T-helper 1 cell (primary cell): Measurements from ENCODE around the gene RASD1.
A peak's percentile ranks its signal among the peaks of the same experiment; 100 is the strongest.

ENCODE experiments used
- DNase-seq, 5 donors: peaks; one replicate each; pipeline ENCODE4 v3.0.0-alpha.2; 2012 to 2020
- total RNA-seq, 4 donors: gene quantifications; one replicate each; lab custom pipeline; 2026; lab: John Stamatoyannopoulos, UW

RASD1 gene, protein sequence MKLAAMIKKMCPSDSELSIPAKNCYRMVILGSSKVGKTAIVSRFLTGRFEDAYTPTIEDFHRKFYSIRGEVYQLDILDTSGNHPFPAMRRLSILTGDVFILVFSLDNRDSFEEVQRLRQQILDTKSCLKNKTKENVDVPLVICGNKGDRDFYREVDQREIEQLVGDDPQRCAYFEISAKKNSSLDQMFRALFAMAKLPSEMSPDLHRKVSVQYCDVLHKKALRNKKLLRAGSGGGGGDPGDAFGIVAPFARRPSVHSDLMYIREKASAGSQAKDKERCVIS
- total RNA-seq: 7.3 to 20.6 (median 14.5) reads per million in 4 donors

DNA sequence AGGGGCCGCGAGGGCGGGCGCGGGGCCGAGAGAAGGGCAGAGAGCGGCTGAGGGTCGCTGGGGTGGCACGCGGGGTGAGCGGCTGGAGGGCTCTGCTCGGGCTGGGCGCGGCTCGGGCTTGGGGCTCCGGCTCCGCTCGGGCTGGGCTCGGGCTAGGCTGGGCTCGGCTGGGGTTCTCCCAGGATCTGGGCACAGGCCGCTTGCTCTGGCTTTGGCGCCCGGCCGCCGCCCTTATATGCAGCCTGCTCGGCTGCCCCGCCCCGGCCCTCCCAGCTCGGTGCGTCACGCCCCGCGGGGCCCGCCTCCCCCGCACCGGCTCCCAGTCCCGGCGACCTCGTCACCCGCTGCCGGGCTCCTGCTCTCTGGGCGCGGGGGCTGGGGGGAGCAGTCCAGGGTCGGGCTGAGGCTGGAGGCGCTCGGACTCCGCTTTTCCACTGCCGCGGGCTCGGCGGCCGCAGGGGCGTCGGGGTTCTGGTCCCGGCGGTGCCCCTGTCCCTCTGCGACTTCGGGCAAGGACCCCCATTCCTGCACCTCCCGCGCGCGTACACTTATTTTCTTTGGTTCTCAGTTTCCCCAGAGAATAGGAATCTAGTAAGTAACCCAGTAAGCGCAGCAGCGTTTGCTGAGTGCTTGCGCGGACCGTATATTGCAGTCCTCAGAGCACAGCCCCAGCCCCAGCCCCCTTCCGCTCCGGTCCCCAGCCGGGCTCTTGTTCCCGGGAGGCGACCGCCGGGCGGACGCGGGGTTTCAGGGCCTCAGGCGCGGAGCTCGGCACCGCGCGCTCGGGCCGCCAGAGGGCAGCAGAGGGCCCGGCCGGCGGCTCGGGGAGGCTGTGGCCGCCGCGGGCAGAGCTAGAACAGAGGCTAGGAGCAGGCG lies at the start of gene RASD1:
Gene RASD1, minus strand, starts transcription at position 207 of the 876 bp plus-strand sequence. CDS start 214 bp downstream, outside the sequence.
- DNase-seq: peak; percentile 63 to 81 (median 72)

DNA sequence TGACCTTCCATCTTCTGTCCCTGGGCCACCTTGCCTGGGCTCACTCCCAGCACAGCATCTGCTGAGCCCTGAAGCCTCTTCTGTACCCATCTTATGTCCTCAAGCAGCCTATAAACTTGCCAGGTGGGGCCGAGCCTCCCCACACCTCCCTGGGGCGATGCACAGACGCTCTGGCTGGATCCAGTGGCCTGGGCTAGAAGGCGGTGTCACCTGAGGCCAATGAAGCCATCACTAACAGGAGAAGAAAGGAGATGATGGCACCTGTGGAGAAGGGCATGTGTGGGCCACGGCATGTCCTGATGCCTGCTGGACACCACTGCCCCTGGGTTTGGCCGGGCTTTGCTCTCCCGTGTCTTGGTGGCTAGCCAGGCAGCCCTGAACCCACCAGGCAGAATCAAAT lies 49.8 kb upstream of the RASD1 start:
- no peak for DNase-seq

DNA sequence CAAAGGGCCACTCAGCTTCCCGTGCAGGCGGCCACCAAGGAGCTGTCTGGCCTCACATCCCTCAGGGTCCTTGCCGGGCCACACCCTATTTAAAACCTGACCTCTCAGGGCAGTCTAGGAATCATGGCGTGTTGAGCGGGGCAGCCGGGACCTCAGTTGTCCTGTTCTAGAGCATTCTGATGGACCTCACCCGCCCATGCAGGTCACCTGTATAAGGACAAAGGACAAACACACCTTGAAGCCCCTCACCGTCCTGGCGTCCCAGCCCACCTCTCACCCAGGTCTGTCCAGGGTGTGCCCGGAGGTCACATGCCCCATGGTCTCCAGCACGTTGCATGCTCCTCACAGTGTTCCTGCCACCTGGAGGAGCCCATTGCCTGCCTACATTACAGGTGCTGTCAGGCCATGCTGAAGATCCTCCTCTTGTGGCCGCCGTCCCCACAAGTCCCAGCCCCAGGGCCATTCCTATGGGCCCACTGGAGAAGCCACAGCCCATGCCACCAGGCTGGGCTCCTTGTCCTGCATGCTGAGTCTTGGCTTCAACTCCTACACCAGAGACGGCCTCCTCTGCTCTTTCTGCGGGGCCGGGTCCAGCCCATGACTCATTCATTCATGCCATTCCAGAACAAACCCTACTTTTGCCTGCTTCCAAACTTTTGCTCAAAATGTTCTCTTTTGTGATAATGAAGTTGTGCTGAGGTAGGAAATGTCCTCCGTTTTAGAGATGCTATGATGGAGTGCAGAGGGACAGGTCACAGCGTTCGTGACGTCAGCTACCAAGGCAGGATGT lies 49.0 kb upstream of the RASD1 start:
- no peak for DNase-seq

DNA sequence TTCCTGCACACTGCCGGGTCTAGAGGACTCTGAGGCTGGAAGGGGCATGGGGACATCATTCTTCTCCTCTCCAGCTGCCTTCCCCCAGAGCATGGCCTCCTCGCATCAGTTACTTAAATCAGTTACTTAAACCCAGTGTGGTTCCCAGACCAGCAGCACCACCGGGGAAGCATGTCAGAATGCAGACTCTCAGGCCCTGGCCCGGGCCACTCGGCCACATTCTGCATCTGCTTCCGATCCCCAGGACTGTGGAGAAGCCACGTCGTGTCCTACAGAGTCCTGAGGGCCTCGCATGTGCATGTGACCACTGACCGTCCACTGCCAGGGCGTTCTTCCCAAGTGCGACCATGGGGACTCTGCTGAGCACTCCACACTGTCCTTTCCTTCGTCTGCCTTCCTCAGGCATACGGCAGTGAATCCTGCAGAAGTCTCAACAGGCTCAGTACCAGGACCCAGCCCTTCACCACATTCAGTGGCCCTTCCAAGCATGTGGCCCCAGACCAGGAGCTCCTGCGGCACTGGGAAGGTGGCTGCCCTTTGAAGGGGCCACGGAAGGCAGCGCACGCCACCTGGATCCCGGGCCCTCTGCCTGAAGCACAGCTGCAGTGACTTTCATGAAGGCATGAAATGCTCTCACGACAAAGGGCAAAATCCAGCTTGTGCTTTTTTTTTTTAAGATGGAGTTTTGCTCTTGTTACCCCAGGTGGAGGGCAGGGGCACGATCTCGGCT lies 46.9 kb upstream of the RASD1 start:
- DNase-seq: no peak

DNA sequence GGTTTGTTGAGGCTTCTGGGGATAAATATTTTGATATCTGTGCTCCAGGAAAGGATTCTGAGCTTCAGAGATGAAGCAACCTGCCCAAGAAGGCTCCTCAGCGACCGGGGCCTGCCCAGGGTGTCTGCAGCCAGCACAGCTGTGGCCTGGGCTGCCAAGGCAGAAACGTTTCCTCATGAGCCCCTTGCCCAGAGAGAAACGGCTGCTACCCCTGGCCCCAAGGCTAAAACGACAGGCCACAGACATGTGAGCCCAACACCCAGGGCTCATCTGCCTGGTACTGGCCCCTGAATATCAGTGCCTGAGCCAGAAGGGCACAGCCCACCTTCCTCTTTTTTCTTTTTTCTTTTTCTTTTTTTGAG lies 45.4 kb upstream of the RASD1 start:
- DNase-seq: no peak

DNA sequence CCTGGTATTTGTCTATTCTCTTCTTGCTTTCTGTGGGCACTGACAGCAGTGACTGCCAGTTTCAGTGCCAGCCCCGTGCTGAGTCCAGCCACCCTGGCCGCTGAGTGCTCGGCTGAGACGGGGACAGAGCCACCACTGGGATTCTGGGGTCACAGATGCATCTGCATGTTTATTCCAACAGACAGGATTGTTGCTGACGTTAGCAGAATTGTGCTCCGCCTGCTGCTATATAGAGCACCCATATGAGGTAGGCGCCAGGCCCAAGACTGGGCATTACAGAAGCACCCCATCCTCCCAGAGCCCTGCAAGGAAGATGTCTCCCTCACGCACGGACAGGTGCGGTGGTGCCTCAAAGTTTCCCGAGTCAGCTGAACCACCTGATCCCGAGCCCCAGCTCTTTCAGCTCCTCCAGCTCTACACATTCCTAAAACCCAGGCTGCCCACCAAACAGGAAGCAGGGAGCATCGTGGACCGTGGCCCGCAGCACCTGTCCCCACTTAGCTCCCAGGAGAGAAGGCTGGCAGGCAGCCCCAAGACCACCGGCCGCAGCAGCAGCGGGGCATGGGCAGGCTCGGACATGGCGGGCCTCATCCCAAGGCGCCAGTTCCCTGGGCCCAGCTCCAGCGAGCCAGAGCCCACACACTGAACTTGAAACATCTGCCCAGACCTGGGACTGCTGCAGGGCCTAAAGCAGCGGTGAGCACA lies 44.9 kb upstream of the RASD1 start:
- DNase-seq: no peak

DNA sequence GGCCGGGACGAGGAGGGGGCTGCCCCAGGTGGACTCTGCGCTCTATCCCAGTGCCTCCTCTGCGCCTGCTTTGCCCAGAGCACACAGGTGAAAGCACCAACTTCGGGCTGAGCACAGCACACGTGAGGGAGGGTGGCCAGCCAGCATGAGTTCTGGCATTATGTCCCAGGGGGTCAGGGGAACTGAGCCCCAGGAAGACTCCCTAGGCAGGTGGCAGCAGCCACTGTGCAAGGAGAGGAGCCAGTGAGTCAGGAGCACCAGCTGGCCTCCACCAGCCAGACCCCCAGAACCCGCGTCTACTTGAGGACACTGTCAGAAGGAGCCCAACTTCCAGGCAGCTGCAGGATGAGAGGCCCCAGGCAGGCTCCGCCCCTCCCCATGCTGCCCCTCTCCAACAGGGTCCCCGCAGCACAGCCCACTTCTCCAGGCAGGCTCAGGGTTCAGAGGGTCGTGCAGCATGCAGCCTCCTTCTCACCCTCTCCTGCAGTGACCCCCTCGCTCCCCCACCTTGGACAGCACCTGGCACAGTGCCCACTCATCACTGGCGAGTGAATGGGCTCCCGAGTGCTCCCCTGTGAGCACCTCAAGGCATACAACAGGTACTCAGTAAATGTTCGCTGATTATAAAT lies 44.2 kb upstream of the RASD1 start:
- no peak for DNase-seq

DNA sequence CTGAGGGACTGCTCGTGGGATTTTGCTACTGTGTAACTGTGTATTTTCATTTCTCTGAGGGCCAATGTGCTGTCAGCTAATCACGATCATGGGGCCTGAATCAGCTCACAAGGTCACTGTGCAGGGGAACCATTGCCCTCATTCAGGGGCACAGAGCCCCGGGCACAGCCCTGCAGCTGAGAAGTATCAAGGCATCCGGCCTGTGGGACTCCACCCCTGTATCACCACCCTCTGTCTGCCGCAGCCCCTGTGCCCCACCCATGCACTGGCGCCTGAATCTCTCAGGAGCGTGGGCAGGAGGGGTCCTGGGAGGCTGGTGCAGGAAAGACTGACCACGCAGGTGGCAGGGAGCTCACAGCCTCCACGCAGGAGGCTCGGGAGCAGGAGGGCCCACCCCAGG lies 43.4 kb upstream of the RASD1 start:
- no peak for DNase-seq

DNA sequence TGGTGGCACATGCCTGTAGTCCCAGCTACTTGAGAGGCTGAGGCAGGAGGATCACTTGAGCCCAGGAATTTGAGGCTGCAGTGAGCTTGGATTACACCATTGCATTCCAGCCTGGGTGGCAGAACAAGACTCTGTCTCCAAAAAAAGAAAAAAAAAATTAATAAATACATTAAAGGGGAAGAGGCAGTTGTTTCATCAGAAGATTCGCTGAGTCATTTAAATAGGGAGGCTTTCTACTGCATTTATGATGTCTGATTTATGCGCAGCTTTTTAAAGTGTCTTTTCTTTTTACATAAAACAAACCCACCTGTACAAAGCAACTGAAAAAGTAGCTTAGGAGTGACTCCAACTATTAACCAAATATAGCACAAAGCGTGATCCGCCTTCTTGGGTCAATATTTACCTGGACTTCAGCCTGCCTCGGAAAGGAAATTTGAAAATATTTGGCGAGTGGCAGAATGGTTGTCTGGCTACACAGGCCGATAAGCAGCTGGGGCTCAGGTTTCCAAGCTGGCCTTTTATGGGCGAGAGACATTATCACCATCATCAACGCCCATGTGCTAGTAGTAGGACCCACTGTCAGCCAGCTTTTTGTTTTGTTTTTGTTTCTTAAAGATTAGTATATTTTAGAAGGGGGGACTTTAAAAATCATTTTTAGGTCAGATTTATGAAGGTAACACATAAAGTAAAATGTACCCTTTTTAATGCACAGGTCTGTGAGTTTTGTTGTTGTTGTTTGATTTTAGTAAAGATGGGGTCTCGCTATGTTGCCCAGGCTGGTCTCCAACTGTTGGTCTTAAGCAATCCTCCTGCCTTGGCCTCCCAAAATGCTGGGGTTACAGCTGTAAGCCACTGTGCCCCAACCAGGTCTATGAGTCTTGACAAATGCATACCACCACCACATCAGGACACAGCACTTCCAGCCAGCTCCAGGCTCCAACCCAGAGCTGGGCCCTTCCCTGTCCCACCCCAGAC lies 42.5 kb upstream of the RASD1 start:
- no peak for DNase-seq

DNA sequence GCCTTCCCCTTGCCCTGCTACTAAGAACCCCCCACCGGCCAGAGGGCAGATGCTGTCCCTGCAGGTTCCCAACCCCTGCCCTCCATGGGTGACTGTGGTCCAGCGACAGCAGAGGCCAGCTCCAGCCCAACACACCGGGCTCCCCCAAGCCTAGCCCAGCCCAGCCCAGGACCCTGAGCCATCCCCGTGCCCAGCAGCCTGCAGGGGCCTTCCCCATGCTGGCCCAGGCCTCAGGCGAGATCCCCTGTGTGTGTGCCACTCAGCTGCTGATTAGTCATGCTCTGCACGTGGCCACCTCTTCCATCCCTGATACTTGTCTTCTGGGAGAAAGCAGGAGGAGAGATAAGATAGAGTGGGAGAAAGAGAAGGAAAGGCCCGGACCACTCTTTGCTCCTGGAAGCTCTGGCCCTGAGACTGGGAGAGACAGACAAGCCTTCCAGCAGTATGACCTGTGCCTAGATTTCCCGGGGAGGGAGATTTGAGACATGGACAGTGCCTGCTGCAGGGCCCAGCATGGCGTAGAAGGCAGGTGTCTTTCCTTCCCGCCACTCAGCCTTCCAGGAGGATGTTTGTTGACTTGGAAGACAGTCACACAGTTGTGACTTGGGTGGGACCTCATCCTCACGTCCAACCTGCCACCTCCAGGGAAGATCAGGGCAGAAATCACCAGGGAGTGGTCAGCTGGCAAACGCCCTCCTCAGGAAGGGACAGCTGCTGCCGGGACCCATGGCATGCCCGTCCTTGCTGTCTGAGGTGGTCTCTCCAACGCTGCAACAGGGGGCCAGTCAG lies 41.3 kb upstream of the RASD1 start:
- DNase-seq: no peak

DNA sequence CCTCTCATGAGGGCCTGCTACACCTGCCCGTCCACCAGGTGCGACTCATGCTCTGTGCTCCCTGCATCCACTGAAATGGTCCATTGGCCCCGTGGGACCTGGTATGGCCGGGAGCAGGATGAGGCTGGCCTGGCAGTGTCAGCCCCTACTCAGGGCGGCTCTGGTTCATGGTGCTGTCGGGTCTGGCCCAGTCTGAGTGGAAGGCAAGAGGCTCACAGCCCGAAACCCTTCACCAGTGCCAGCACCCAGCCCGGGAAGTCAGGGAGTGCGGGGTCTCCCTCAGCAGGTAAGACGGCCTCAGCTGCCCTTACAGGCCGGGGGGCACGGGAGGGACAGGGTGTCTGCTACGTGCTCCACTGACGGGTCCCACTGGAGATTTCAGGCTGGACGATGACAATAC lies 40.5 kb upstream of the RASD1 start:
- DNase-seq: no peak

DNA sequence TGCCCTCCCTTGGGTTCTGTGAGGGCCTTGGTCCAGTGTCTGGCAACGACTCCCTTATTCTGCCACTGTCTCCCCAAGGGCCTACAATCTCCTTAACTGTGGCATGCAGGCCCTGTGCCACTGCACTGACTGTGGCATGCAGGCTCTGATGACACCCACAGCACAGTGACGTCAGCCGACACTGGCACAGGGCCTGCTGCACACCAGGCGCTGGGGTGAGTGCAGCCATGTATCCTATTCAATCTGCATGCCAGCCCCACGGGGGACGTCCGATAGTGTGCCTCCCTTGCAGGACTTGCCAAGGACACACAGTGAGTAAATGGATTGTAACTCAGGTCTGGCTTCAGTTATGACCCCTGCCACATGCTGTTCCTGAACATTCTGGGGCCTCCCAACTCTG lies 39.8 kb upstream of the RASD1 start:
- DNase-seq: no peak

DNA sequence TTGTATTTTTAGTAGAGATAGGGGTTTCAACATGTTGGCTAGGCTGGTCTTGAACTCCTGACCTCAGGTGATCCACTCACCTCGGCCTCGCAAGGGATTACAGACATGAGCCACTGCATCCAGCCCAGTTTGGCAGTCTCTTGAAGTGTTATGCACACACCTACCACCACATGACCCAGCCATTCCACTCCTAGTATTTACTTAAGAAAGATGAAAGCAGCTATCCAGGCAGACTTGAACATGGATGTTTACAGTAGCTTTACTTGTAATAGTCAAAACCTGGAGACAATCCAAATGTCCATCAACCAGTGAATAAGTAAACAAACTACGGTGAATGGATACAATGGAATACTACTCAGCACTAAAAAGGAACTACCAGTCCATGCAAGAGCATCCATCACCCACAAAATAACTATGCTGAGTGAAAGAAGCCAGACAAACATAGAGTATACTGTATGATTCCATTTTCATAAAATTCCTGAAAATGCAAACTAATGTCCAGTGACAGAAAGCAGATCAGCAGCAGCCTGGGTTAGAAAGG lies 37.8 kb upstream of the RASD1 start:
- DNase-seq: no peak

DNA sequence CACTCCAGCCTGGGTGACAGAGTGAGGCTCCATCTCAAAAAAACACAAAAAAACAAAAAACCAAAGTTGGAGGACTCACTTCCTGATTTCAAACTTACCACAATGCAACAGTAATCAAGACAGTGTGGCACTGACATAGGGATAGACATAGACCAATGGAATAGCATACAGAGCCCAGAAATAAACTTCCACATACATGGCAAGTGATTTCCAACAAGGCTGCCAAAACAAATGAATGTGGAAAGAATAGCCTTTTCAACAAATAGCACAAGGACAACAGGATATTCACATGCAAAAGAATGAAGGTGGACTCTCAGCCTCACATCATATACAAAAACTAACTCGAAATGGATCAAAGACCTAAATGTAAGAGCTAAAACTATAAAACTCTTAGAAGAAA lies 36.8 kb upstream of the RASD1 start:
- DNase-seq: no peak

DNA sequence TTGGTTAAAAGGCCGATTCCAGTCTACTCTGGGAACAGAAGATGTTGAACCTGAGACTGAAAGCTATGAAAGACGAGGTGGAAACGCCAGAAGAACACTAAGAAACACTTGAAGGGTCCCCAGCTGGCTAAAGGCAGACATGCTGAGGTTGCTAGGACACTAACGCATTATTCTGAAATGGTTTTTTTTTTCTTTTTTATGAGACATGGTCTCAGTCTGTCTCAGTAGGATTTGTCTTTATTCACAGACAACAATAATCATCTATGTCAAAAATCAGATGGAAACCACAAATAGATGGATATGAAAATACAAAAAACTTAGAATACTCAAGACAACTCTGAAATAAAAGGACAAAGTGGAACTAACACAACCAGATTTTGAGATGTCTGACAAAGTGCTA lies 35.0 kb upstream of the RASD1 start:
- no peak for DNase-seq

DNA sequence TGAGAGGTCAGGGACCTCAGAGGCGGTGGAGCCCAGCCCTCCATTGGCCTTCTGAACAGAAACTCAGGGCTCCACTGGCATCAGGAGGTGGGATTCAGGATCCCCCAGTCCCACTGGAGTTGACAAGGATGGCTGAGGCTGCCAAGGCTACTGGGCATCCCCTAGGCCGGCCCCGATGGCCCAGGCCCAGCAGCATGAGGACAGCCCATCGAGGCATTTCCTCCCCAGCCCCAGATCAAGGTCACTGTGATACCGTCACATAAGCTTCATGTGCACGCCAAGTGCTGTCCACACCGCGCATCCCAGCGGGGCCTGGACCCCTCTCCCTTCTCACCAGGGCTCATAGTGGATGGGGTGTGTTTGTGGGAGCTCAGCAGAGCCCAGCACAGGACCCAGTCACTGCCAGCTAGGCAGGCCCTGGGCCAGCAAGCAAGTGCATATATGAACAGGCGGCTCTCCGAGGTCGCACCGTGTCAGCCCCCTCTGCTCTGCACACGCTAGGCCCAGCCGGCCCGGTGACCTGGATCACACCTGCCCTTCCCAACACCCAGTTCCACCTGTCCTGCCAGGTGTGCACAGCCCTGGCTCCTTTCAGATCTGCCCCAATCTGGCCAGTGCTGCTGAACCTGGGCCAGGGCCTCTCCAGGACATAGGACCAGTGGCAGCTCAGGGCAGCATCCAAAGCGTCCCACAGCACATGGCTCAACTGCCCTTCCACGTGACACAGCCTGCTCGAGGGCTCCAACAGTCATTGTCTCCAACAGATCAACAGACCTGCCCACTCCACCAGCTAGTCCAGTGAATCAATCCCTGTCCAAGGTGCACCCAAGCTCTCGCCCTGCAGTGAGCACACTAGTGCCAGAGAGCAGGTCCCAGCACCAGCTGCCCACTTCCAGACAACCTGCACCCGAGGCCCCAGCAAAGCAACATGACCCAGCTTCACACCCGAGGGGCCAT lies 32.8 kb upstream of the RASD1 start:
- DNase-seq: no peak

DNA sequence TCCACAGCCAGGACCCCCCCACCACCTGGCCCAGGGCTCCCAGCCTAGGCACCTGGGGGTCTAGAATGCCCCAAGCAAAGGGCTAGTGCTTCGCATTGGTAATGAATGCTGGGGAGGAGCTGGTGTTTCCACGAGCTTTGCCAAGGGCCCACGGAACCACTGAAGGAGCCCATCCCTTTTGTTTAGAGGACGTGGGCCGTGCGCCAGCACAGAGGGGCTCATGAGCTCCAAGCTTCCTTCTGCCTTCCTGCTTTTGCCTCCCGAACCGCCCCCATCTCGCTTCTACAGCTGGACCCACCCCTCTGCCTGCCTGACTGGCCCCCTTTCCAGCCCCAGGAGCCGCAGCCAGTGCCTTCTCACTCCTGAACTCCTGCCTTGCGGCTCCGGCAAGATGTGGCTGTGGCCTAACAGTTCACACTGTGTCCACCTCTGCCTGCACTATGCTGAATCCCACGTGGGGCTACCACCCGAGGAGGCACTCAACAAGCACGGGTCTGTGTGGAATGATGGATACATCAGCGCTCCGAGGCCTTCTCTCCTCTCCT lies 31.8 kb upstream of the RASD1 start:
- no peak for DNase-seq

DNA sequence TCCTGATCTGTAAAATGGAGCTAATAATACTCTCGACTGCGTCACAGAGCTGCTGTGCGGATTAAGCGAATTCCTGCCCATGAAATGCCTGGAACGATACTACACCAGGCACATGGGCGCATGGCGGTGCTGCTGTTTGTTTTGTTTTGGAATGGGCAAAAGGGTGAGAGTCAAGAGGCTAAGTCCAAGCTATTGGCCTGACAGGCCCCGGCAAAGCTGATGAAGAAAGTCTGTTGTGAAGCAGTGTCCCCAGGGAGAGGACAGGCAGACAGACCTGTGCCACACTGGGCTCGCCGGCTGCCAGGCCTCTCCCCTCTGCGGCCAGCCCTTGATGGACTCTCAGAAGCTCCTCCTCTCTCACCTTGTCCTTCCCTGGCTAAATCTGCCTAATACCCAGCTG lies 31.3 kb upstream of the RASD1 start:
- DNase-seq: no peak
